ENCODE measurements around the gene KIF3A. TPM values are rescaled to one million over a fixed set of nuclear protein-coding genes. Genes with fewer than 3 reads are reported as not detected.

KIF3A gene
- total RNA-seq, 1 experiment from 2014 or later = 12.7 TPM

GRCh38 chr5:132667309-132667708 is 70.0 kb downstream of the KIF3A start:
- H3K27me3 ChIP-seq (ENCODE audit: insufficient read depth, low read length) = no peaks in the 10 kb centered on the region
- CTCF ChIA-PET = no interaction called here
- H3K4me1 ChIP-seq (ENCODE audit: control insufficient read depth in 1 of 2, insufficient read depth in 2 of 2, low read length in 2 of 2) = peaks cover 0 to 13% of the 10 kb centered on the region in 2 experiments; a peak in 1 of 4 replicates
- no TSS peak for BruUV-seq (replicated peaks)
- no peaks in the 10 kb centered on the region for H3K79me2 ChIP-seq (ENCODE audit: insufficient read depth, low read length)
- no peak overlapping the region for H3K4me3 ChIP-seq (replicated peaks in 1 of 2; ENCODE audit: low read depth in 1 of 2, low read length in 2 of 2)
- no peaks in the 10 kb centered on the region for H4K20me1 ChIP-seq (ENCODE audit: insufficient read depth)
- H3K36me3 ChIP-seq (ENCODE audit: control insufficient read depth in 1 of 2, insufficient read depth in 2 of 2, low read length in 2 of 2) = no peaks in the 10 kb centered on the region
- POLR2A ChIA-PET = no interaction called here
- RAD21 ChIA-PET (ENCODE audit: low non-redundant PET in 1 of 2, low total read pairs in 2 of 2, uncharacterized antibody in 2 of 2, unreplicated experiment in 2 of 2) = no interaction called here
- intact Hi-C loops (cut with micrococcal nuclease) = no loop called here
- H3K9me2 ChIP-seq (ENCODE audit: insufficient read depth) = no peaks in the 10 kb centered on the region
- no peak overlapping the region for H3K4me2 ChIP-seq (ENCODE audit: low read length)
- no peak overlapping the region for H2AFZ ChIP-seq (ENCODE audit: low read depth, low read length, poor library complexity, severe bottlenecking)
- ATAC-seq (no peak), DNase-seq (ENCODE audit: low read depth, low spot score) (no peak)
- H3K9me3 ChIP-seq (ENCODE audit: control insufficient read depth in 1 of 2, insufficient read depth in 1 of 2, low read depth in 1 of 2, low read length in 2 of 2) = no peaks in the 10 kb centered on the region
- H3K9ac ChIP-seq (ENCODE audit: low read length) = no peak overlapping the region
- H3K27ac ChIP-seq (ENCODE audit: low read depth, low read length) = no peak overlapping the region
- TF ChIP-seq CBX3 (IDR thresholded peaks at IDR 0.05; ENCODE audit: low read depth) (no peak), CTCF (IDR thresholded peaks at IDR 0.05 in 2 of 3, conservative IDR thresholded peaks at IDR 0.05 in 1 of 3; ENCODE audit: borderline replicate concordance in 1 of 3, insufficient read depth in 1 of 3, low read depth in 2 of 3, low read length in 2 of 3) (no peak), CEBPB (IDR thresholded peaks at IDR 0.05; ENCODE audit: low read depth) (no peak), POLR2A (IDR thresholded peaks at IDR 0.05; ENCODE audit: borderline replicate concordance, extremely low read depth, insufficient read depth, insufficient read length) (no peak), SRF (IDR thresholded peaks at IDR 0.05; ENCODE audit: low read depth) (no peak), ZBTB33 (IDR thresholded peaks at IDR 0.05; ENCODE audit: extremely low read depth, insufficient replicate concordance, low read length) (no peak), ZFX (IDR thresholded peaks at IDR 0.05) (no peak), MAX (IDR thresholded peaks at IDR 0.05) (no peak), SIN3A (IDR thresholded peaks at IDR 0.05; ENCODE audit: low read depth) (no peak), RAD21 (IDR thresholded peaks at IDR 0.05; ENCODE audit: low read depth) (no peak), ZNF274 (IDR thresholded peaks at IDR 0.05; ENCODE audit: low read depth, low read length) (no peak)
